ENCODE measurements around the gene DCHS2. TPM values are rescaled to one million over a fixed set of nuclear protein-coding genes. Genes with fewer than 3 reads are reported as not detected.

Gene DCHS2
- total RNA-seq, 1 donor from 2014 or later: not detected

GRCh38 chr4:154329268-154329868 lies 162.2 kb downstream of the DCHS2 start:
- H3K4me3 Mint-ChIP-seq (ENCODE audit: unreplicated experiment): no peak overlapping the region
- no peak overlapping the region for H3K27ac Mint-ChIP-seq (ENCODE audit: unreplicated experiment)

GRCh38 chr4:154328030-154328429 lies 163.6 kb downstream of the DCHS2 start:
- no peaks in the 10 kb centered on the region for H3K27me3 Mint-ChIP-seq (ENCODE audit: unreplicated experiment)
- no peaks in the 10 kb centered on the region for H3K9me3 Mint-ChIP-seq (ENCODE audit: unreplicated experiment)
- H3K36me3 Mint-ChIP-seq (ENCODE audit: low read depth, unreplicated experiment): no peaks in the 10 kb centered on the region
- H3K27ac Mint-ChIP-seq (ENCODE audit: unreplicated experiment): no peak overlapping the region
- no peak overlapping the region for H3K4me3 Mint-ChIP-seq (ENCODE audit: unreplicated experiment)
- peaks cover under 1% of the 10 kb centered on the region for H3K4me1 Mint-ChIP-seq (ENCODE audit: unreplicated experiment)
- DNase-seq (ENCODE audit: low spot score): no peak
- no peak for TF ChIP-seq CTCF (IDR thresholded peaks at IDR 0.05; ENCODE audit: unreplicated experiment)

More at GRCh38 chr4:154329268-154329868, 162.2 kb downstream of the DCHS2 start:
- H3K36me3 Mint-ChIP-seq (ENCODE audit: low read depth, unreplicated experiment): no peaks in the 10 kb centered on the region
- H3K27me3 Mint-ChIP-seq (ENCODE audit: unreplicated experiment): no peaks in the 10 kb centered on the region
- DNase-seq (ENCODE audit: low spot score): no peak
- H3K4me1 Mint-ChIP-seq (ENCODE audit: unreplicated experiment): peaks cover 5% of the 10 kb centered on the region
- H3K9me3 Mint-ChIP-seq (ENCODE audit: unreplicated experiment): no peaks in the 10 kb centered on the region
- TF ChIP-seq CTCF (IDR thresholded peaks at IDR 0.05; ENCODE audit: unreplicated experiment): peak; percentile 37

GRCh38 chr4:154320521-154320920 lies 171.1 kb downstream of the DCHS2 start:
- no peak for DNase-seq (ENCODE audit: low spot score)
- Mint-ChIP-seq H3K27ac (ENCODE audit: unreplicated experiment) (no peak overlapping the region), H3K27me3 (ENCODE audit: unreplicated experiment) (no peaks in the 10 kb centered on the region), H3K4me3 (ENCODE audit: unreplicated experiment) (no peak overlapping the region), H3K9me3 (ENCODE audit: unreplicated experiment) (peaks cover 5% of the 10 kb centered on the region), H3K4me1 (ENCODE audit: unreplicated experiment) (no peaks in the 10 kb centered on the region), H3K36me3 (ENCODE audit: low read depth, unreplicated experiment) (no peaks in the 10 kb centered on the region)
- TF ChIP-seq CTCF (IDR thresholded peaks at IDR 0.05; ENCODE audit: unreplicated experiment): no peak

GRCh38 chr4:154319736-154320135 lies 171.9 kb downstream of the DCHS2 start:
- TF ChIP-seq CTCF (IDR thresholded peaks at IDR 0.05; ENCODE audit: unreplicated experiment): no peak
- no peaks in the 10 kb centered on the region for H3K36me3 Mint-ChIP-seq (ENCODE audit: low read depth, unreplicated experiment)
- H3K4me1 Mint-ChIP-seq (ENCODE audit: unreplicated experiment): no peaks in the 10 kb centered on the region
- no peak for DNase-seq (ENCODE audit: low spot score)
- no peaks in the 10 kb centered on the region for H3K27me3 Mint-ChIP-seq (ENCODE audit: unreplicated experiment)
- peaks cover 5% of the 10 kb centered on the region for H3K9me3 Mint-ChIP-seq (ENCODE audit: unreplicated experiment)
- H3K27ac Mint-ChIP-seq (ENCODE audit: unreplicated experiment): no peak overlapping the region
- H3K4me3 Mint-ChIP-seq (ENCODE audit: unreplicated experiment): no peak overlapping the region

GRCh38 chr4:154317201-154317999 lies 174.2 kb downstream of the DCHS2 start:
- Mint-ChIP-seq H3K4me3 (ENCODE audit: unreplicated experiment) (no peak overlapping the region), H3K4me1 (ENCODE audit: unreplicated experiment) (no peaks in the 10 kb centered on the region)
- TF ChIP-seq CTCF (IDR thresholded peaks at IDR 0.05; ENCODE audit: unreplicated experiment): no peak

More at GRCh38 chr4:154317201-154317999, 174.2 kb downstream of the DCHS2 start:
- Mint-ChIP-seq H3K27me3 (ENCODE audit: unreplicated experiment) (no peaks in the 10 kb centered on the region), H3K36me3 (ENCODE audit: low read depth, unreplicated experiment) (no peaks in the 10 kb centered on the region), H3K27ac (ENCODE audit: unreplicated experiment) (no peak overlapping the region), H3K9me3 (ENCODE audit: unreplicated experiment) (peaks cover 5% of the 10 kb centered on the region)
- DNase-seq (ENCODE audit: low spot score): no peak

All from endothelial cell (in vitro differentiated cells).